K562 (cell line): ENCODE measurements around the gene CD69. TPM values are rescaled to one million over a fixed set of nuclear protein-coding genes. Genes with fewer than 3 reads are reported as not detected.

Experiments
- CC2D1A ChIP-seq: fragments of 450-650 bp; IDR thresholded peaks from 2 replicates; pipeline ENCODE4 v1.6.1; 2017; ENCODE audit warnings: mild to moderate bottlenecking
- DACH1 ChIP-seq: fragments of 450-650 bp; IDR thresholded peaks from 2 replicates; pipeline ENCODE4 v1.6.1; 2018; ENCODE audit not compliant: partially characterized antibody
- EGR1 ChIP-seq: fragments of 450-650 bp; conservative IDR thresholded peaks from 2 replicates; pipeline ENCODE4 v1.6.1; 2017; ENCODE audit warnings: mild to moderate bottlenecking
- KDM4B ChIP-seq, 2 experiments: fragments of 450-650 bp in 1 of 2; sonication (generic) in 1 of 2; IDR thresholded peaks; 2 replicates each; pipeline ENCODE4 v1.6.1; 2016 to 2017; ENCODE audit warnings: borderline replicate concordance in 2 of 2, antibody characterized with exemption in 1 of 2, low read depth in 1 of 2, mild to moderate bottlenecking in 1 of 2
- MAZ ChIP-seq, 2 experiments: fragments of 450-650 bp in 1 of 2; sonication (generic) in 1 of 2; formaldehyde crosslinking; IDR thresholded peaks in 1 of 2; conservative IDR thresholded peaks in 1 of 2; 2 replicates each; pipeline versions ENCODE4 v1.4.0 to v1.5.0; 2020; ENCODE audit warnings: mild to moderate bottlenecking in 1 of 2, missing genetic modification reagents in 1 of 2
- PHF8 ChIP-seq: fragments of 200-600 bp; sonication (generic); IDR thresholded peaks from 2 replicates; pipeline ENCODE4 v1.6.1; 2012; ENCODE audit warnings: mixed run types, mild to moderate bottlenecking, inconsistent platforms, low read length, moderate library complexity, borderline replicate concordance
- POLR2B ChIP-seq: fragments of 450-650 bp; IDR thresholded peaks from 2 replicates; pipeline ENCODE4 v1.6.1; 2018; ENCODE audit warnings: low read depth; ENCODE audit not compliant: partially characterized antibody
- RB1 ChIP-seq: fragments of 450-650 bp; IDR thresholded peaks from 2 replicates; pipeline ENCODE4 v1.6.1; 2017; ENCODE audit warnings: low read depth, mild to moderate bottlenecking
- RBFOX2 ChIP-seq: fragments of 200-400 bp; formaldehyde crosslinking; IDR thresholded peaks from 2 replicates; pipeline ENCODE4 v1.6.1; 2017; ENCODE audit warnings: low read depth, mild to moderate bottlenecking, low read length, moderate library complexity
- polyA plus RNA-seq, 8 experiments: library from polyadenylated mRNA; depleted of rRNA in 4 of 8; stranded (reverse) in 5 of 8; unstranded in 3 of 8; fragments of >200 nt; fragmentation: Nextera tagmentation in 2 of 8; fragmentation: Illumina TruSeq in 1 of 8; extraction: Ambion mirVana in 2 of 8; extraction: Trizol in 1 of 8; gene quantifications; 2 replicates each; pipeline versions ENCODE4 v1.2.1 to v1.2.3, GENCODE V29; 2011 to 2014; ENCODE audit warnings: inconsistent platforms in 1 of 8, missing spikeins in 1 of 8
- total RNA-seq, 7 experiments: library from RNA; depleted of rRNA in 6 of 7; stranded (reverse); fragments of >200 nt in 6 of 7; fragmentation: Illumina TruSeq in 2 of 7; extraction: Trizol in 2 of 7; gene quantifications; 2 replicates each; pipeline versions ENCODE4 v1.2.1 to v1.2.3, GENCODE V29; 2011 to 2021; ENCODE audit warnings: low replicate concordance in 1 of 7
- TF ChIP-seq, protein P1 (sequence below): sonication (generic); formaldehyde crosslinking; IDR thresholded peaks from 2 replicates; pipeline ENCODE4 v1.8.0; 2022; ENCODE audit warnings: missing genetic modification reagents, mild to moderate bottlenecking, moderate library complexity, borderline replicate concordance
- TF ChIP-seq, protein P2 (sequence below), 2 experiments: IDR thresholded peaks; 2 replicates each; pipeline ENCODE4 v1.6.1; 2011; ENCODE audit warnings: borderline replicate concordance in 1 of 2, control low read depth in 1 of 2, low read depth in 1 of 2, low read length in 1 of 2, mild to moderate bottlenecking in 1 of 2, mixed read lengths in 1 of 2, moderate library complexity in 1 of 2; ENCODE audit not compliant: insufficient read depth in 1 of 2, insufficient read length in 1 of 2, poor library complexity in 1 of 2, severe bottlenecking in 1 of 2; ENCODE audit errors: extremely low read depth in 1 of 2

The CD69 gene
- total and polyA plus RNA-seq, 9 of the 15 experiments (the other 6 are each of a cell fraction or from before 2014, with no cell fraction given): 11.7 to 243 (median 54.4) TPM

DNA sequence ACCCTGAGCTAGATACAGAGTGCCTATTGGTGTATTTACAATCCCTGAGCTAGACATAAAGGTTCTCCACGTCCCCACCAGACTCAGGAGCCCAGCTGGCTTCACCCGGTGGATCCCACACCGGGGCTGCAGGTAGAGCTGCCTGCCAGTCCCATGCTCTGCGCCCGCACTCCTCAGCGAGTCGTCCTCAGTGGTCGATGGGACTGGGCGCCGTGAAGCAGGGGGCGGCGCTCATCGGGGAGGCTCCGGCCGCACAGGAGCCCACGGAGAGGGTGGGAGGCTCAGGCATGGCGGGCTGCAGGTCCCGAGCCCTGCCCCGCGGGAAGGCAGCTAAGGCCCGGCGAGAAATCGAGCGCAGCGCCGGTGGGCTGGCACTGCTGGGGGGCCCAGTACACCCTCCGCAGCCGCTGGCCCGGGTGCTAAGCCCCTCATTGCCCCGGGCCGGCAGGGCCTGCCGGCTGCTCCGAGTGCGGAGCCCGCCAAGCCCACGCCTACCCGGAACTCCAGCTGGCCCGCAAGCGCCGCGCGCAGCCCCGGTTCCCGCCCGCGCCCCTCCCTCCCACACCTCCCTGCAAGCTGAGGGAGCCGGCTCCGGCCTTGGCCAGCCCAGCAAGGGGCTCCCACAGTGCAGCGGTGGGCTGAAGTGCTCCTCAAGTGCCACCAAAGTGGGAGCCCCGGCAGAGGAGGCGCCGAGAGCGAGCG lies 21.1 kb downstream of the CD69 start (continued):
- peak; percentile 70 for TF ChIP-seq RBFOX2
- TF ChIP-seq KDM4B (IDR thresholded peaks at IDR 0.05; ENCODE audit: borderline replicate concordance in 2 of 2, low read depth in 1 of 2): peak in 1 of 2 experiments; percentile 63; a peak in 1 of 4 replicates
- TF ChIP-seq RB1: peak; percentile 62; the same call in 1 of the 2 replicates
- peak; percentile 47; the same call in 1 of the 2 replicates for TF ChIP-seq PHF8
- peak; percentile 32 for TF ChIP-seq POLR2B
- TF ChIP-seq, protein P1, sequence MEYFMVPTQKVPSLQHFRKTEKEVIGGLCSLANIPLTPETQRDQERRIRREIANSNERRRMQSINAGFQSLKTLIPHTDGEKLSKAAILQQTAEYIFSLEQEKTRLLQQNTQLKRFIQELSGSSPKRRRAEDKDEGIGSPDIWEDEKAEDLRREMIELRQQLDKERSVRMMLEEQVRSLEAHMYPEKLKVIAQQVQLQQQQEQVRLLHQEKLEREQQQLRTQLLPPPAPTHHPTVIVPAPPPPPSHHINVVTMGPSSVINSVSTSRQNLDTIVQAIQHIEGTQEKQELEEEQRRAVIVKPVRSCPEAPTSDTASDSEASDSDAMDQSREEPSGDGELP (CRISPR knock-in tag): peak; percentile 76
- TF ChIP-seq, protein P2, sequence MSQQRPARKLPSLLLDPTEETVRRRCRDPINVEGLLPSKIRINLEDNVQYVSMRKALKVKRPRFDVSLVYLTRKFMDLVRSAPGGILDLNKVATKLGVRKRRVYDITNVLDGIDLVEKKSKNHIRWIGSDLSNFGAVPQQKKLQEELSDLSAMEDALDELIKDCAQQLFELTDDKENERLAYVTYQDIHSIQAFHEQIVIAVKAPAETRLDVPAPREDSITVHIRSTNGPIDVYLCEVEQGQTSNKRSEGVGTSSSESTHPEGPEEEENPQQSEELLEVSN (IDR thresholded peaks at IDR 0.05; ENCODE audit: borderline replicate concordance in 1 of 2, extremely low read depth in 1 of 2, insufficient read depth in 1 of 2, insufficient read length in 1 of 2, low read depth in 1 of 2, low read length in 1 of 2, poor library complexity in 1 of 2, severe bottlenecking in 1 of 2): peak; percentile 19 to 77
- TF ChIP-seq DACH1: peak; percentile 48
- TF ChIP-seq MAZ (CRISPR knock-in tag; conservative IDR thresholded peaks at IDR 0.05 in 1 of 2, IDR thresholded peaks at IDR 0.05 in 1 of 2): peak; percentile 58 to 63
- 0 out of 2 replicates have a peak, but pooled peaks have one; percentile 11 for TF ChIP-seq EGR1
- 0 out of 2 replicates have a peak, but pooled peaks have one; percentile 2 for TF ChIP-seq CC2D1A
